Progenitor cell of endocrine pancreas (in vitro differentiated cells): ENCODE data around the gene ALDH5A1. TPM values are rescaled to one million over a fixed set of nuclear protein-coding genes. Genes with fewer than 3 reads are reported as not detected.

Experiments used
- DNase-seq: peaks from one replicate; pipeline ENCODE4 v3.0.0; 2021; ENCODE audit warnings: low spot score; ENCODE audit not compliant: unreplicated experiment
- H3K27ac Mint-ChIP-seq: 2 replicates; pipeline ENCODE4 v1.8.0; 2021; ENCODE audit warnings: mild to moderate bottlenecking, moderate library complexity, mixed read lengths
- H3K27me3 Mint-ChIP-seq: 2 replicates; pipeline ENCODE4 v1.8.0; 2021; ENCODE audit warnings: mixed read lengths
- H3K36me3 Mint-ChIP-seq: 2 replicates; pipeline ENCODE4 v1.8.0; 2022; ENCODE audit warnings: mixed read lengths; ENCODE audit not compliant: insufficient read depth
- H3K4me1 Mint-ChIP-seq: 2 replicates; pipeline ENCODE4 v1.8.0; 2021; ENCODE audit warnings: low read depth, mixed read lengths
- H3K4me3 Mint-ChIP-seq: 2 replicates; pipeline ENCODE4 v1.8.0; 2021; ENCODE audit warnings: low read depth, mild to moderate bottlenecking, moderate library complexity, mixed read lengths
- H3K9me3 Mint-ChIP-seq: 2 replicates; pipeline ENCODE4 v1.8.0; 2021; ENCODE audit warnings: low read depth, mixed read lengths
- CTCF ChIP-seq: fragments of 200-600 bp; sonication (generic); IDR thresholded peaks from one replicate; pipeline ENCODE4 v1.5.0; 2021; ENCODE audit warnings: antibody characterized with exemption, mild to moderate bottlenecking; ENCODE audit not compliant: unreplicated experiment
- total RNA-seq: library from RNA; stranded (reverse); gene quantifications from 2 replicates; pipeline ENCODE4 v1.2.1, GENCODE V29; 2021

The ALDH5A1 gene
- total RNA-seq, 1 donor from 2014 or later, result 14.5 TPM

- Mint-ChIP-seq H3K27me3 (peaks cover 21% of the 10 kb centered on the region), H3K9me3 (no peaks in the 10 kb centered on the region), H3K4me3 (no peak overlapping the region), H3K36me3 (no peaks in the 10 kb centered on the region), H3K4me1 (peaks cover 14% of the 10 kb centered on the region), H3K27ac (peak overlapping the region; percentile 1)
- DNase-seq, result no peak
- no peak for TF ChIP-seq CTCF
Measured at GRCh38 chr6:24549674-24550353, 55.0 kb downstream of the ALDH5A1 start.

GRCh38 chr6:24551139-24551538, 56.4 kb downstream of the ALDH5A1 start:
- Mint-ChIP-seq H3K27me3 (peaks cover 21% of the 10 kb centered on the region), H3K9me3 (no peaks in the 10 kb centered on the region), H3K27ac (no peak overlapping the region), H3K4me1 (peaks cover 14% of the 10 kb centered on the region), H3K36me3 (no peaks in the 10 kb centered on the region), H3K4me3 (no peak overlapping the region)
- TF ChIP-seq CTCF, result no peak
- no peak for DNase-seq

- Mint-ChIP-seq H3K4me3 (no peak overlapping the region), H3K4me1 (peaks cover 14% of the 10 kb centered on the region), H3K36me3 (no peaks in the 10 kb centered on the region), H3K9me3 (no peaks in the 10 kb centered on the region), H3K27me3 (no peaks in the 10 kb centered on the region), H3K27ac (no peak overlapping the region)
- no peak for TF ChIP-seq CTCF
- no peak for DNase-seq
Measured at GRCh38 chr6:24554474-24554873, 59.7 kb downstream of the ALDH5A1 start.

GRCh38 chr6:24558516-24558915, 63.7 kb downstream of the ALDH5A1 start:
- no peak overlapping the region for H3K27ac Mint-ChIP-seq
- H3K36me3 Mint-ChIP-seq, result no peaks in the 10 kb centered on the region
- no peak for DNase-seq
- no peaks in the 10 kb centered on the region for H3K9me3 Mint-ChIP-seq
- peaks cover 3% of the 10 kb centered on the region for H3K27me3 Mint-ChIP-seq
- no peaks in the 10 kb centered on the region for H3K4me1 Mint-ChIP-seq
- TF ChIP-seq CTCF, result no peak
- H3K4me3 Mint-ChIP-seq, result no peak overlapping the region

GRCh38 chr6:24564081-24564480, 69.3 kb downstream of the ALDH5A1 start:
- TF ChIP-seq CTCF, result no peak
- Mint-ChIP-seq H3K9me3 (no peaks in the 10 kb centered on the region), H3K4me1 (no peaks in the 10 kb centered on the region), H3K27ac (no peak overlapping the region), H3K4me3 (no peak overlapping the region), H3K27me3 (peaks cover 3% of the 10 kb centered on the region), H3K36me3 (no peaks in the 10 kb centered on the region)
- no peak for DNase-seq
